ENCODE measurements around the gene B3GAT1.

The B3GAT1 gene

DNA sequence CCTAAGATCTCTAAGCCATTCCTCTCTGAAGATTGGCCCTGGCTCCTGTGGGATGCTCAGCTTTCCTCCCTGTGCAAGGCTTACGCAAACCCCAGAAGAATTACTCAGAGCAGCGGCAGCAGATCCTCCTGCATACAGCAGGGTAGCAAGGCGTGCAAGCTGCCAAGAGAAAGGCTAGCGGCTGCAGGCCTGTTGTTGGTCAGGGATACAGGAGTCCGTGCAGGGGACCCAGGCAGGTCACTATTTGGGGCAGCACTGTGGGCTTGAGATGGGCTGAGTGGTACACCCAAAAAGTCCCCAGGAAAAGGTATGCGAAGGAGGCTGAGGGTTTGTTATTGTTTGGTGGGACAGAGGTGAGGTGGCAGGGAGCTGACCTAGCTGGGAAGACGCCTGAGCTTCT, 78.7 kb downstream of the B3GAT1 start:
- TF ChIP-seq, protein P1, sequence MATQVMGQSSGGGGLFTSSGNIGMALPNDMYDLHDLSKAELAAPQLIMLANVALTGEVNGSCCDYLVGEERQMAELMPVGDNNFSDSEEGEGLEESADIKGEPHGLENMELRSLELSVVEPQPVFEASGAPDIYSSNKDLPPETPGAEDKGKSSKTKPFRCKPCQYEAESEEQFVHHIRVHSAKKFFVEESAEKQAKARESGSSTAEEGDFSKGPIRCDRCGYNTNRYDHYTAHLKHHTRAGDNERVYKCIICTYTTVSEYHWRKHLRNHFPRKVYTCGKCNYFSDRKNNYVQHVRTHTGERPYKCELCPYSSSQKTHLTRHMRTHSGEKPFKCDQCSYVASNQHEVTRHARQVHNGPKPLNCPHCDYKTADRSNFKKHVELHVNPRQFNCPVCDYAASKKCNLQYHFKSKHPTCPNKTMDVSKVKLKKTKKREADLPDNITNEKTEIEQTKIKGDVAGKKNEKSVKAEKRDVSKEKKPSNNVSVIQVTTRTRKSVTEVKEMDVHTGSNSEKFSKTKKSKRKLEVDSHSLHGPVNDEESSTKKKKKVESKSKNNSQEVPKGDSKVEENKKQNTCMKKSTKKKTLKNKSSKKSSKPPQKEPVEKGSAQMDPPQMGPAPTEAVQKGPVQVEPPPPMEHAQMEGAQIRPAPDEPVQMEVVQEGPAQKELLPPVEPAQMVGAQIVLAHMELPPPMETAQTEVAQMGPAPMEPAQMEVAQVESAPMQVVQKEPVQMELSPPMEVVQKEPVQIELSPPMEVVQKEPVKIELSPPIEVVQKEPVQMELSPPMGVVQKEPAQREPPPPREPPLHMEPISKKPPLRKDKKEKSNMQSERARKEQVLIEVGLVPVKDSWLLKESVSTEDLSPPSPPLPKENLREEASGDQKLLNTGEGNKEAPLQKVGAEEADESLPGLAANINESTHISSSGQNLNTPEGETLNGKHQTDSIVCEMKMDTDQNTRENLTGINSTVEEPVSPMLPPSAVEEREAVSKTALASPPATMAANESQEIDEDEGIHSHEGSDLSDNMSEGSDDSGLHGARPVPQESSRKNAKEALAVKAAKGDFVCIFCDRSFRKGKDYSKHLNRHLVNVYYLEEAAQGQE (IDR thresholded peaks at IDR 0.05; ENCODE audit: insufficient replicate concordance, low read depth), result no peak
- TF ChIP-seq POLR2AphosphoS5 (IDR thresholded peaks at IDR 0.05; ENCODE audit: low read depth) (no peak), SPI1 (IDR thresholded peaks at IDR 0.05; ENCODE audit: borderline replicate concordance, low read depth) (no peak), GABPA (IDR thresholded peaks at IDR 0.05; ENCODE audit: low read depth) (no peak)
- TF ChIP-seq, protein P2, sequence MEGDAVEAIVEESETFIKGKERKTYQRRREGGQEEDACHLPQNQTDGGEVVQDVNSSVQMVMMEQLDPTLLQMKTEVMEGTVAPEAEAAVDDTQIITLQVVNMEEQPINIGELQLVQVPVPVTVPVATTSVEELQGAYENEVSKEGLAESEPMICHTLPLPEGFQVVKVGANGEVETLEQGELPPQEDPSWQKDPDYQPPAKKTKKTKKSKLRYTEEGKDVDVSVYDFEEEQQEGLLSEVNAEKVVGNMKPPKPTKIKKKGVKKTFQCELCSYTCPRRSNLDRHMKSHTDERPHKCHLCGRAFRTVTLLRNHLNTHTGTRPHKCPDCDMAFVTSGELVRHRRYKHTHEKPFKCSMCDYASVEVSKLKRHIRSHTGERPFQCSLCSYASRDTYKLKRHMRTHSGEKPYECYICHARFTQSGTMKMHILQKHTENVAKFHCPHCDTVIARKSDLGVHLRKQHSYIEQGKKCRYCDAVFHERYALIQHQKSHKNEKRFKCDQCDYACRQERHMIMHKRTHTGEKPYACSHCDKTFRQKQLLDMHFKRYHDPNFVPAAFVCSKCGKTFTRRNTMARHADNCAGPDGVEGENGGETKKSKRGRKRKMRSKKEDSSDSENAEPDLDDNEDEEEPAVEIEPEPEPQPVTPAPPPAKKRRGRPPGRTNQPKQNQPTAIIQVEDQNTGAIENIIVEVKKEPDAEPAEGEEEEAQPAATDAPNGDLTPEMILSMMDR (IDR thresholded peaks at IDR 0.05; ENCODE audit: insufficient read depth, low read length), result no peak
- no peak overlapping the region for H3K27ac ChIP-seq (replicated peaks)
- H3K27me3 ChIP-seq (ENCODE audit: insufficient read depth, poor library complexity, severe bottlenecking), result peaks cover 24% of the 10 kb centered on the region
- no peak overlapping the region for H3K4me3 ChIP-seq (replicated peaks; ENCODE audit: insufficient read depth, low read length)
- DNase-seq (ENCODE audit: low read depth in 1 of 2, low spot score in 1 of 2), result no peak

DNA sequence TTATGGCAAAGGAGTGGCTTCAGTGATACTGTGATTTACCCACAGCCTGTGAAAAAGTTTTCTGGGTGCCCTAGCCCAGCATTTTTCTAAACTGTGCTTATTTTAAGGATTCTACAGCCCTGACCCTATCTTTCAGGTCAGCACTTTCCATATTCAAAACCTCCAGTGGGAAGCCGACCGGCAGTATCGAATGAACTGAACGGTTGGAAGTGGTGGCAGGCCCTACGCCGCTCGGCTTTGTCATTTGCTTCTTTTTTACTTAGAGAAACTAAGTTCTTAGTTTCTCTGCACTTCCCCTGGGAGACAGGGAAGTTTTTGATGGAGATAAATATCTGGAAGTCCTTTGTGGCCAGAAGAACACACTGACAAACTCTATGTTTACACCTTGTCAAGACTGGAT, 79.3 kb downstream of the B3GAT1 start:
- DNase-seq (ENCODE audit: low read depth in 1 of 2, low spot score in 1 of 2), result no peak
- Histone ChIP-seq H3K4me3 (replicated peaks; ENCODE audit: insufficient read depth, low read length) (no peak overlapping the region), H3K27me3 (ENCODE audit: insufficient read depth, poor library complexity, severe bottlenecking) (peaks cover 24% of the 10 kb centered on the region), H3K27ac (replicated peaks) (no peak overlapping the region)
- TF ChIP-seq, protein P1 (IDR thresholded peaks at IDR 0.05; ENCODE audit: insufficient replicate concordance, low read depth), result no peak
- TF ChIP-seq GABPA (IDR thresholded peaks at IDR 0.05; ENCODE audit: low read depth) (no peak), POLR2AphosphoS5 (IDR thresholded peaks at IDR 0.05; ENCODE audit: low read depth) (no peak), SPI1 (IDR thresholded peaks at IDR 0.05; ENCODE audit: borderline replicate concordance, low read depth) (no peak)
- TF ChIP-seq, protein P2 (IDR thresholded peaks at IDR 0.05; ENCODE audit: insufficient read depth, low read length), result no peak

DNA sequence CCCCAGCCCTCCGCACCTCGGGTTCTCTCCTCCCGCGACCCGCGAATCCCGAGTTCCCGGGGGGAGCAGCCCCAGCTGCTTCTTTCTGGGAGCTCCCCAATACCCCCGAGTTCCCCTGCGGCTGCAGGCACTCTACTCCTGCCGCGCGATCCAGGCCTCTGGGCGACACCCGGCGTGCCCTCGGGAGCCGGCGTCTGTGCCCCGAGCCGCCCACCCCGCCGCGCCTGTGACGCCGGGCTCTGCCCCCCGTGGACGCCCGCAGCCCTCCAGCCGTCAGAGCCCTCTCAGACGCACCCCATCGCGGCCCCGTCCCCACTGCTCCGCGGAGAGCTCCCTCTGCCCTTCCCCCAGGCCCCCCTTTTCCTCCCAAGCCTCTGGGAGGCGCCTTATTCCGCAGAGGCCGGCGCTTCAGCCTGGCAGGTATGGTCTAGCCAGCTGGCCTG, 79.8 kb downstream of the B3GAT1 start:
- Histone ChIP-seq H3K27ac (replicated peaks) (no peak overlapping the region), H3K27me3 (ENCODE audit: insufficient read depth, poor library complexity, severe bottlenecking) (peaks cover 24% of the 10 kb centered on the region), H3K4me3 (replicated peaks; ENCODE audit: insufficient read depth, low read length) (no peak overlapping the region)
- TF ChIP-seq POLR2AphosphoS5 (IDR thresholded peaks at IDR 0.05; ENCODE audit: low read depth) (no peak), GABPA (IDR thresholded peaks at IDR 0.05; ENCODE audit: low read depth) (no peak), SPI1 (IDR thresholded peaks at IDR 0.05; ENCODE audit: borderline replicate concordance, low read depth) (no peak)
- TF ChIP-seq, protein P1 (IDR thresholded peaks at IDR 0.05; ENCODE audit: insufficient replicate concordance, low read depth), result no peak
- TF ChIP-seq, protein P2 (IDR thresholded peaks at IDR 0.05; ENCODE audit: insufficient read depth, low read length), result no peak
- DNase-seq (ENCODE audit: low read depth in 1 of 2, low spot score in 1 of 2), result no peak

Data from HL-60 (cell line).